HCT116 (cell line): ENCODE data around the gene HEXD. TPM values are rescaled to one million over a fixed set of nuclear protein-coding genes. Genes with fewer than 3 reads are reported as not detected.

Source experiments
- ATAC-seq: fragments of 200-7000 bp; cut with Tn5 transposase; 2 replicates; pipeline ENCODE4 v1.9.1; 2020; ENCODE audit warnings: mild to moderate bottlenecking, moderate library complexity
- BruUV-seq: library from RNA; stranded (reverse); fragments of 400-500 nt; replicated peaks from 2 replicates; lab custom pipeline; 2021; lab: Mats Ljungman, UMichigan
- CTCF ChIA-PET: fragments of 300-600 bp; sonication (Branson Sonifier 250); formaldehyde crosslinking; loops from one replicate; lab custom pipeline; 2021; ENCODE audit warnings: antibody characterized with exemption; lab: Charles Lee
- POLR2A ChIA-PET: fragments of 300-600, 350-600 bp; sonication (Branson Sonifier 250); formaldehyde crosslinking; loops from one replicate; lab custom pipeline; 2021; ENCODE audit warnings: antibody characterized with exemption; lab: Charles Lee
- RAD21 ChIA-PET, 2 experiments: fragments of 300-600 bp; sonication (Branson Sonifier 250); formaldehyde crosslinking; loops; one replicate each; lab custom pipeline; 2023; ENCODE audit warnings: low total read pairs in 2 of 2; ENCODE audit not compliant: uncharacterized antibody in 2 of 2, unreplicated experiment in 2 of 2, low non-redundant PET in 1 of 2; lab: Charles Lee
- DNase-seq: peaks from one replicate; pipeline ENCODE4 v3.0.0-alpha.2; 2010; ENCODE audit warnings: low read depth, low spot score
- H2AFZ ChIP-seq: fragments of 200-600 bp; shearing (Covaris generic), sonication (generic); 2 replicates; pipeline ENCODE4 v1.6.1; 2017; ENCODE audit warnings: low read depth, mixed run types, mixed read lengths, antibody characterized with exemption, low read length; ENCODE audit not compliant: poor library complexity, severe bottlenecking
- H3K27ac ChIP-seq: 2 replicates; pipeline ENCODE4 v1.5.1; 2012; ENCODE audit warnings: low read depth, low read length
- H3K27me3 ChIP-seq: fragments of 200-600 bp; sonication (generic); 2 replicates; pipeline ENCODE4 v1.6.1; 2016; ENCODE audit warnings: mixed run types, low read length, mixed read lengths; ENCODE audit not compliant: insufficient read depth
- H3K36me3 ChIP-seq, 2 experiments: fragments of 200-500 bp in 1 of 2; fragments of 200-600 bp in 1 of 2; sonication (Bioruptor generic) in 1 of 2; sonication (generic) in 1 of 2; 2 replicates each; pipeline versions ENCODE4 v1.5.1 to v1.6.1; 2014 to 2016; ENCODE audit warnings: low read length in 2 of 2, inconsistent platforms in 1 of 2, mixed read lengths in 1 of 2, mixed run types in 1 of 2; ENCODE audit not compliant: insufficient read depth in 2 of 2, control insufficient read depth in 1 of 2
- H3K4me1 ChIP-seq, 2 experiments: fragments of 200-600 bp in 1 of 2; sonication (generic) in 1 of 2; 2 replicates each; pipeline versions ENCODE4 v1.5.1 to v1.6.1; 2012 to 2017; ENCODE audit warnings: low read length in 2 of 2, inconsistent platforms in 1 of 2, mild to moderate bottlenecking in 1 of 2, mixed read lengths in 1 of 2, mixed run types in 1 of 2, moderate library complexity in 1 of 2; ENCODE audit not compliant: insufficient read depth in 2 of 2, control insufficient read depth in 1 of 2
- H3K4me2 ChIP-seq: fragments of 200-600 bp; sonication (generic); 2 replicates; pipeline ENCODE4 v1.6.1; 2017; ENCODE audit warnings: mixed run types, low read length, mixed read lengths
- H3K4me3 ChIP-seq, 2 experiments: fragments of 200-600 bp in 1 of 2; sonication (generic) in 1 of 2; replicated peaks in 1 of 2; 2 replicates each; pipeline ENCODE4 v1.5.1; 2011 to 2016; ENCODE audit warnings: low read length in 2 of 2, control low read depth in 1 of 2, low read depth in 1 of 2, mild to moderate bottlenecking in 1 of 2, mixed read lengths in 1 of 2, mixed run types in 1 of 2
- H3K79me2 ChIP-seq: fragments of 200-600 bp; sonication (generic); 2 replicates; pipeline ENCODE4 v1.6.1; 2017; ENCODE audit warnings: mild to moderate bottlenecking, mixed run types, low read length, moderate library complexity, mixed read lengths; ENCODE audit not compliant: insufficient read depth
- H3K9ac ChIP-seq: fragments of 200-600 bp; sonication (generic); 2 replicates; pipeline ENCODE4 v1.6.1; 2016; ENCODE audit warnings: low read length, mixed read lengths
- H3K9me2 ChIP-seq: fragments of 200-600 bp; sonication (generic), shearing (Covaris generic); 2 replicates; pipeline ENCODE4 v1.6.1; 2017; ENCODE audit warnings: mixed run types, mild to moderate bottlenecking, moderate library complexity; ENCODE audit not compliant: insufficient read depth
- H3K9me3 ChIP-seq, 2 experiments: fragments of 200-500 bp in 1 of 2; fragments of 200-600 bp in 1 of 2; sonication (Bioruptor generic) in 1 of 2; sonication (generic) in 1 of 2; 2 replicates each; pipeline ENCODE4 v1.6.1; 2014 to 2017; ENCODE audit warnings: low read length in 2 of 2, mixed read lengths in 2 of 2, inconsistent platforms in 1 of 2, low read depth in 1 of 2, mild to moderate bottlenecking in 1 of 2, mixed run types in 1 of 2, moderate library complexity in 1 of 2; ENCODE audit not compliant: control insufficient read depth in 1 of 2, insufficient read depth in 1 of 2
- H4K20me1 ChIP-seq: fragments of 200-600 bp; sonication (generic), shearing (Covaris generic); 2 replicates; pipeline ENCODE4 v1.6.1; 2017; ENCODE audit warnings: mixed run types, mild to moderate bottlenecking, moderate library complexity; ENCODE audit not compliant: insufficient read depth
- CTCF ChIP-seq, 3 experiments: fragments of 200-600 bp in 1 of 3; sonication (generic) in 1 of 3; IDR thresholded peaks in 2 of 3; conservative IDR thresholded peaks in 1 of 3; 2 replicates each; pipeline ENCODE4 v1.5.1; 2012 to 2017; ENCODE audit warnings: low read depth in 2 of 3, low read length in 2 of 3, antibody characterized with exemption in 1 of 3, borderline replicate concordance in 1 of 3, control low read depth in 1 of 3, mild to moderate bottlenecking in 1 of 3, mixed read lengths in 1 of 3, mixed run types in 1 of 3, moderate library complexity in 1 of 3; ENCODE audit not compliant: insufficient read depth in 1 of 3
- FOSL1 ChIP-seq: IDR thresholded peaks from 2 replicates; pipeline ENCODE4 v1.6.1; 2012; ENCODE audit warnings: low read depth
- POLR2A ChIP-seq: IDR thresholded peaks from 2 replicates; pipeline ENCODE4 v1.7.0; 2011; ENCODE audit warnings: borderline replicate concordance; ENCODE audit not compliant: insufficient read depth, insufficient read length; ENCODE audit errors: extremely low read depth
- TCF7L2 ChIP-seq: IDR thresholded peaks from 2 replicates; pipeline ENCODE4 v1.7.0; 2011; ENCODE audit warnings: borderline replicate concordance, inconsistent platforms; ENCODE audit not compliant: insufficient read depth, insufficient read length; ENCODE audit errors: extremely low read depth
- ZFX ChIP-seq: fragments of 450-650 bp; IDR thresholded peaks from 2 replicates; pipeline ENCODE4 v1.6.1; 2017
- intact Hi-C: fragments of 100-400 bp; cut with micrococcal nuclease; formaldehyde crosslinking; loops from 2 replicates; pipeline ENCODE4 v1.10.0; 2022
- total RNA-seq: library from RNA; stranded (reverse); gene quantifications from one replicate; pipeline ENCODE4 v1.2.1, GENCODE V29; 2021; ENCODE audit not compliant: unreplicated experiment
- TF ChIP-seq, protein P1 (sequence below): IDR thresholded peaks from 2 replicates; pipeline ENCODE4 v1.6.1; 2012
- TF ChIP-seq, protein P2 (sequence below): IDR thresholded peaks from 2 replicates; pipeline ENCODE4 v1.6.1; 2012
- TF ChIP-seq, protein P3 (sequence below): IDR thresholded peaks from 2 replicates; pipeline ENCODE4 v1.6.1; 2011; ENCODE audit warnings: mild to moderate bottlenecking, low read length, moderate library complexity; ENCODE audit not compliant: insufficient replicate concordance; ENCODE audit errors: extremely low read depth

Gene HEXD
- total RNA-seq, 1 experiment from 2014 or later, result 45.2 TPM

- BruUV-seq, result no TSS peak
- Histone ChIP-seq H3K79me2 (no peaks in the 10 kb centered on the region), H2AFZ (no peak overlapping the region), H3K9ac (no peak overlapping the region), H3K9me3 (no peaks in the 10 kb centered on the region), H3K4me2 (no peak overlapping the region), H3K36me3 (peaks cover 9 to 10% of the 10 kb centered on the region in 2 experiments; a peak in 2 of 4 replicates), H3K4me3 (no peak overlapping the region), H3K4me1 (peaks cover 14 to 17% of the 10 kb centered on the region in 2 experiments), H3K27me3 (no peaks in the 10 kb centered on the region), H4K20me1 (no peaks in the 10 kb centered on the region), H3K27ac (no peak overlapping the region), H3K9me2 (no peaks in the 10 kb centered on the region)
- intact Hi-C loops, result no loop called here
- CTCF ChIA-PET, result no interaction called here
- ATAC-seq (no peak), DNase-seq (no peak)
- POLR2A ChIA-PET, result no interaction called here
- RAD21 ChIA-PET, result no interaction called here
- TF ChIP-seq ZFX (no peak), POLR2A (no peak), FOSL1 (no peak), CTCF (IDR thresholded peaks at IDR 0.05 in 2 of 3, conservative IDR thresholded peaks at IDR 0.05 in 1 of 3; ENCODE audit: borderline replicate concordance in 1 of 3, insufficient read depth in 1 of 3, low read depth in 2 of 3, low read length in 2 of 3) (no peak), TCF7L2 (no peak)
- TF ChIP-seq, protein P1, sequence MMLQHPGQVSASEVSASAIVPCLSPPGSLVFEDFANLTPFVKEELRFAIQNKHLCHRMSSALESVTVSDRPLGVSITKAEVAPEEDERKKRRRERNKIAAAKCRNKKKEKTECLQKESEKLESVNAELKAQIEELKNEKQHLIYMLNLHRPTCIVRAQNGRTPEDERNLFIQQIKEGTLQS, result no peak
- TF ChIP-seq, protein P2, sequence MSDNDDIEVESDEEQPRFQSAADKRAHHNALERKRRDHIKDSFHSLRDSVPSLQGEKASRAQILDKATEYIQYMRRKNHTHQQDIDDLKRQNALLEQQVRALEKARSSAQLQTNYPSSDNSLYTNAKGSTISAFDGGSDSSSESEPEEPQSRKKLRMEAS, result no peak
- TF ChIP-seq, protein P3, sequence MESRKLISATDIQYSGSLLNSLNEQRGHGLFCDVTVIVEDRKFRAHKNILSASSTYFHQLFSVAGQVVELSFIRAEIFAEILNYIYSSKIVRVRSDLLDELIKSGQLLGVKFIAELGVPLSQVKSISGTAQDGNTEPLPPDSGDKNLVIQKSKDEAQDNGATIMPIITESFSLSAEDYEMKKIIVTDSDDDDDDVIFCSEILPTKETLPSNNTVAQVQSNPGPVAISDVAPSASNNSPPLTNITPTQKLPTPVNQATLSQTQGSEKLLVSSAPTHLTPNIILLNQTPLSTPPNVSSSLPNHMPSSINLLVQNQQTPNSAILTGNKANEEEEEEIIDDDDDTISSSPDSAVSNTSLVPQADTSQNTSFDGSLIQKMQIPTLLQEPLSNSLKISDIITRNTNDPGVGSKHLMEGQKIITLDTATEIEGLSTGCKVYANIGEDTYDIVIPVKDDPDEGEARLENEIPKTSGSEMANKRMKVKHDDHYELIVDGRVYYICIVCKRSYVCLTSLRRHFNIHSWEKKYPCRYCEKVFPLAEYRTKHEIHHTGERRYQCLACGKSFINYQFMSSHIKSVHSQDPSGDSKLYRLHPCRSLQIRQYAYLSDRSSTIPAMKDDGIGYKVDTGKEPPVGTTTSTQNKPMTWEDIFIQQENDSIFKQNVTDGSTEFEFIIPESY, result no peak
Measured at GRCh38 chr17:82406131-82406671, 11.9 kb upstream of the HEXD start.
